H1 (cell line): ENCODE results near the gene INTS1. TPM values are rescaled to one million over a fixed set of nuclear protein-coding genes. Genes with fewer than 3 reads are reported as not detected.

Source experiments
- BACH1 ChIP-seq: IDR thresholded peaks from 2 replicates; pipeline ENCODE4 v1.6.1; 2012; ENCODE audit warnings: low read length, improper control_type of control experiment
- CBX5 ChIP-seq: fragments of 300-800, 300-1000 bp; sonication (generic); IDR thresholded peaks from 2 replicates; pipeline ENCODE4 v1.7.1; 2016; ENCODE audit warnings: antibody characterized with exemption, low read length, low read depth
- CBX8 ChIP-seq: fragments of 300-800, 300-1000 bp; sonication (generic); IDR thresholded peaks from 2 replicates; pipeline ENCODE4 v1.7.1; 2016; ENCODE audit warnings: low read depth, low read length, borderline replicate concordance
- CEBPB ChIP-seq: IDR thresholded peaks from 2 replicates; pipeline ENCODE4 v1.6.1; 2012; ENCODE audit warnings: low read depth, low read length
- EGR1 ChIP-seq: IDR thresholded peaks from 2 replicates; pipeline ENCODE4 v1.6.1; 2011; ENCODE audit warnings: low read depth, low read length, borderline replicate concordance
- EZH2 ChIP-seq: fragments of 200-600 bp; sonication (generic); IDR thresholded peaks from 2 replicates; pipeline ENCODE4 v1.7.1; 2012; ENCODE audit warnings: low read depth, mild to moderate bottlenecking, moderate library complexity, low read length, inconsistent platforms; ENCODE audit not compliant: severe bottlenecking
- FOSL1 ChIP-seq: IDR thresholded peaks from 2 replicates; pipeline ENCODE4 v1.6.1; 2011; ENCODE audit warnings: mild to moderate bottlenecking, low read depth, low read length, moderate library complexity; ENCODE audit not compliant: insufficient read depth
- JUND ChIP-seq: IDR thresholded peaks from 2 replicates; pipeline ENCODE4 v1.6.1; 2011; ENCODE audit warnings: mild to moderate bottlenecking, improper control_type of control experiment, low read length
- KDM5A ChIP-seq: fragments of 200-600 bp; IDR thresholded peaks from 2 replicates; pipeline ENCODE4 v1.7.1; 2012; ENCODE audit warnings: mild to moderate bottlenecking, low read length, inconsistent platforms, mixed read lengths
- POLR2AphosphoS5 ChIP-seq: IDR thresholded peaks from 2 replicates; pipeline ENCODE4 v1.6.1; 2011; ENCODE audit warnings: low read depth, low read length
- RAD21 ChIP-seq, 2 experiments: IDR thresholded peaks in 1 of 2; conservative IDR thresholded peaks in 1 of 2; 2 replicates each; pipeline ENCODE4 v1.6.1; 2011; ENCODE audit warnings: low read depth in 2 of 2, low read length in 2 of 2, improper control_type of control experiment in 1 of 2, inconsistent platforms in 1 of 2, mild to moderate bottlenecking in 1 of 2, moderate library complexity in 1 of 2
- RNF2 ChIP-seq: fragments of 200-900, 300-1000 bp; sonication (generic); IDR thresholded peaks from 2 replicates; pipeline ENCODE4 v1.7.1; 2016; ENCODE audit warnings: borderline replicate concordance, low read depth, mild to moderate bottlenecking, antibody characterized with exemption, low read length; ENCODE audit not compliant: poor library complexity, severe bottlenecking; ENCODE audit errors: missing control alignments
- SIRT6 ChIP-seq: IDR thresholded peaks from one replicate; pipeline ENCODE4 v1.7.1; 2012; ENCODE audit warnings: low read length, inconsistent platforms
- TAF1 ChIP-seq: IDR thresholded peaks from 2 replicates; pipeline ENCODE4 v1.6.1; 2011; ENCODE audit warnings: mild to moderate bottlenecking, low read depth, low read length
- TAF7 ChIP-seq: optimal IDR thresholded peaks from 2 replicates; pipeline ENCODE3; 2011; ENCODE audit warnings: low read depth, mild to moderate bottlenecking, inconsistent platforms, low read length, moderate library complexity, borderline replicate concordance
- polyA plus RNA-seq, 7 experiments: library from polyadenylated mRNA; depleted of rRNA in 3 of 7; stranded (reverse) in 5 of 7; unstranded in 2 of 7; fragments of >200 nt in 5 of 7; fragments of 200-250 nt in 2 of 7; gene quantifications; 1 replicate in 5 of 7; 2 replicates in 1 of 7; 4 replicates in 1 of 7; pipeline versions ENCODE4 v1.2.1 to v1.2.3, GENCODE V29; 2011 to 2013; ENCODE audit warnings: missing spikeins in 2 of 7, mixed read lengths in 2 of 7
- total RNA-seq: library from RNA; stranded (reverse); fragmentation: NEBNext Ultra II Directional; extraction: Animal tissue kit (Norgen Biotek cat#: 25700); gene quantifications from 2 replicates; pipeline ENCODE4 v1.2.1, GENCODE V29; 2021
- TF ChIP-seq, protein P1 (sequence below): IDR thresholded peaks from 2 replicates; pipeline ENCODE4 v1.6.1; 2011; ENCODE audit warnings: low read depth, mild to moderate bottlenecking, low read length; ENCODE audit not compliant: insufficient read depth

INTS1 gene
- total and polyA plus RNA-seq, 2 of the 8 experiments (the other 6 are each of a cell fraction or from before 2014, with no cell fraction given): 76.9 to 104 TPM

DNA sequence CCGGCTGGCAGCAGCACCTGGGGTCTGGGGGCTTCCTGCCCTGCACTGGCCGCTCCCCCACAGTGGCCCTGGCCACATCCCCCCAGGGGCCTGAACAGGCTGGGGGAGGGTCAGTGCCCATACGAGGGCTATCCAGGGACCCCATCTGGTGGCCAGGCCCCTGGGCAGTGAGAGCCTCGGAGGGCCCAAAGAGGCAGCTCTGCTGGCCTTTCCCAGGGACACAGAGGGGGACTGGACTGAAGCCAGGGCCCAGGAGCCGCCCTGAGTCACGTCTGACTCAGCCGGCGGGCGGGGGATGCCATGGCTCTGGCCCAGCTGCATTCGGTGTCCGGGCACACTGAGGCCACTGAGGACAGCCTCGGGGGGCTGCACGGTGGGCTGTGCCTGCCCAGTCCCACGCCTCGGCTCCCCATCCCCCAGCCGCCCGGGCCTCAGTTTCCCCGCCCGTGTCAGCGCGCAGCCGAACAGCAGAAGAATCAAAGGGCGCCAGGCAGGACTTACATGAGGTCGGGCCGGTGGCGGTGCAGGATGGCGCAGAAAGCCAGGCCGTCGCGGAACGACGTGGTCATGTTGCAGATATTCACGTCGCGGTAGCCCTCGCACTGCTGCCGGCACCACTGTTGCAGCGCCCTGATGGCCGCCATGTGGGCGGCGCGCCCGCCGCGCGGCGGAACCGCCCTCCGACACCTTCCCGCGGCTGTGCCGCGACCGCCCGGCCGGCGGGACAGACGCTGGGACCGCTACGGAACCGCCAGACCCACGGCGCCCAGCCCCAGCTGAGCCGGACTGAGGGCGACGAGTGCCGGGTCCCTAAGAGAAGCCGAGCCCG, 45.3 kb downstream of the INTS1 start, which contains the start of gene MICALL2 (continued):
- TF ChIP-seq CEBPB (no peak), CBX8 (no peak), FOSL1 (no peak), SIRT6 (no peak), TAF7 (no peak), RNF2 (no peak), POLR2AphosphoS5 (no peak), EGR1 (no peak), CBX5 (no peak), BACH1 (peak; percentile 65; the same call in 1 of the 2 replicates), JUND (no peak), TAF1 (peak; percentile 66), RAD21 (IDR thresholded peaks at IDR 0.05 in 1 of 2, conservative IDR thresholded peaks at IDR 0.05 in 1 of 2; ENCODE audit: low read depth in 2 of 2, low read length in 2 of 2) (no peak), KDM5A (no peak), EZH2 (no peak)
- TF ChIP-seq, protein P1, sequence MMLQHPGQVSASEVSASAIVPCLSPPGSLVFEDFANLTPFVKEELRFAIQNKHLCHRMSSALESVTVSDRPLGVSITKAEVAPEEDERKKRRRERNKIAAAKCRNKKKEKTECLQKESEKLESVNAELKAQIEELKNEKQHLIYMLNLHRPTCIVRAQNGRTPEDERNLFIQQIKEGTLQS: no peak
